OCI-LY7 (cell line): ENCODE data around the gene FBXL16.

Experiments
- CTCF ChIP-seq: fragments of 200-600 bp; sonication (generic); conservative IDR thresholded peaks from 2 replicates; pipeline ENCODE4 v1.5.1; 2014; ENCODE audit warnings: mild to moderate bottlenecking, antibody characterized with exemption, low read length, moderate library complexity, mixed read lengths
- EZH2phosphoT487 ChIP-seq: fragments of 200-600 bp; sonication (generic); IDR thresholded peaks from 2 replicates; pipeline ENCODE4 v1.6.1; 2018; ENCODE audit warnings: low read depth, borderline replicate concordance, mild to moderate bottlenecking, mixed run types, antibody characterized with exemption, low read length, moderate library complexity, mixed read lengths

DNA sequence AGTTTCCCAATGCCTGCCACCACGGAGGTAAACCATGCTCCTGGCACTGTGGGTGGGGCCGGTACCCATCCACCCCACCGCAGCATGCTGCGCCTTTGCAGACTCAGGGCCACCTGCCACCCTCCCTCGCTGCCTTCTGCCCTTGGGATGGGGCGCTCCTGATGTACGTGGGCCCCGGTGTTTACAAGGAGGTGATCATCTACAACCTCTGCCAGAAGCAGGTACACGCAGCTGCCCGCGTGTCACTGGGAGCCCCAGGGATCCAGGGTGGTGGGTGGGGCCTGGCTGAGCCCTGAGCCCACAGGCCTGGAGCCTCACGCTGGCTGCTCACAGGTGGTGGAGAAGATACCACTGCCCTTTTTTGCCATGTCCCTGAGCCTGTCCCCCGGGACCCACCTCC lies 39.0 kb downstream of the FBXL16 start:
- TF ChIP-seq CTCF (no peak), EZH2phosphoT487 (no peak)
